PFSK-1 (cell line): ENCODE results near the gene KSR2.

Experiments used
- FOXP2 ChIP-seq: optimal IDR thresholded peaks from 2 replicates; pipeline ENCODE3; 2011; ENCODE audit warnings: borderline replicate concordance, control low read depth, inconsistent platforms; ENCODE audit not compliant: insufficient read depth; ENCODE audit errors: extremely low read length, extremely low read depth
- POLR2AphosphoS5 ChIP-seq: IDR thresholded peaks from 2 replicates; pipeline ENCODE4 v1.6.1; 2012; ENCODE audit warnings: low read depth, mild to moderate bottlenecking, control low read depth, low read length, moderate library complexity
- REST ChIP-seq, 2 experiments: IDR thresholded peaks; 2 replicates each; pipeline versions ENCODE4 v1.6.1 to v1.8.0; 2011 to 2012; ENCODE audit warnings: low read depth in 2 of 2, low read length in 2 of 2, control low read depth in 1 of 2, inconsistent platforms in 1 of 2, mild to moderate bottlenecking in 1 of 2, moderate library complexity in 1 of 2; ENCODE audit not compliant: insufficient read depth in 1 of 2
- SIN3A ChIP-seq: IDR thresholded peaks from 2 replicates; pipeline ENCODE4 v1.6.1; 2012; ENCODE audit warnings: mild to moderate bottlenecking, low read length, moderate library complexity, borderline replicate concordance; ENCODE audit not compliant: insufficient read depth
- TAF1 ChIP-seq: IDR thresholded peaks from 2 replicates; pipeline ENCODE4 v1.6.1; 2012; ENCODE audit warnings: low read length, control low read depth, borderline replicate concordance; ENCODE audit not compliant: insufficient read depth

The KSR2 gene

GRCh38 chr12:117583092-117583491, 385.7 kb downstream of the KSR2 start:
- TF ChIP-seq TAF1: no peak
- TF ChIP-seq FOXP2: no peak
- no peak for TF ChIP-seq REST (IDR thresholded peaks at IDR 0.05; ENCODE audit: insufficient read depth in 1 of 2, low read depth in 2 of 2, low read length in 2 of 2)
- no peak for TF ChIP-seq SIN3A
- no peak for TF ChIP-seq POLR2AphosphoS5

DNA sequence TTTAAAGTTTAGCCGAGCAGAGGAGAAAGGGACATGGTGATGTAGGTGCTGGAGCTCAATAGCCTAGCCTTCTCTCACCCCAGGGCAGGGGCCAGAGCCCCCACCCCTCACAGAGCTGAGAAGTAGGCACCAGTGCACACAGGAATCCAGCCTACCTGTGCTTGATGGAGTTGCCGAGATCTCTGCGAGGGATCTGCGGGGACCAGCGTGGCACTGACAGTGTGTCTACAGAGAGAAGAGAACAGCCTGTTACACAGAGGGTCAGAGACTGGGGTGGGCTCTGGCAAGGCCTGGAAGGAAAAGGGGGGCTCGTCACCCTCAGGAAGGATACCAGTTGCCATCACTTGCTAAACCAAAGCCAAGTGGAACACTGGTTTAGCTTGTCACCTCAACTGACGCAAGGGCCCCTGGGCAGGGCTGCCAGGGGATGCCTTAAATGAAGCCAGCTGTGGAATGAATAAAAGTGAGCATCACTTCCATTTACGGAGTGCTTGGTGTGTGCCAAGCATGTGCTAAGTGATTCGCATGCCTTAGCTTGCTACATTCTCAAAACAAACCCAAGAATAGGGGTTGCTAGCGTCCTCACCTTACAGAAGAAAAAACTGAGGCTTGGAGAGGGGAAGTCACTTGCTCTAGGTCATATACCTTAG, 386.5 kb downstream of the KSR2 start:
- TF ChIP-seq TAF1: no peak
- no peak for TF ChIP-seq REST (IDR thresholded peaks at IDR 0.05; ENCODE audit: insufficient read depth in 1 of 2, low read depth in 2 of 2, low read length in 2 of 2)
- TF ChIP-seq SIN3A: no peak
- TF ChIP-seq FOXP2: no peak
- no peak for TF ChIP-seq POLR2AphosphoS5

DNA sequence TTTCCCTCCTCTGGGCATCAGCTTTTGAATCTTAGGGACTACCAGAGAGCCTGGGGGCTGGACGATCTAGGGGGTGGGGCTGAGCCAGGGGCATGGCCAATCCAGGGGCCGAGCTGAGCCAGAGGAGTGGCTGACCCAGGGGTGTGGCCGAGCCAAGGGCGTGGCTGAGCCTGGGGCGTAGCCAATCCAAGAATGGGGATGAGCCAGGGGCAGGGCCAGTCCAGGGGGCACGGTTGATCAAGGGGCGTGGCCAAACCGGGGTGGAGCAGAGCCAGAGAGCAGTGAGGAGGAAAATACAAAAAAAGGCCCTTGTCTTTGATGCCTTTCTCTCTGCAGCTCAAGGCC, 388.1 kb downstream of the KSR2 start:
- TF ChIP-seq POLR2AphosphoS5: no peak
- no peak for TF ChIP-seq FOXP2
- TF ChIP-seq TAF1: no peak
- no peak for TF ChIP-seq REST (IDR thresholded peaks at IDR 0.05; ENCODE audit: insufficient read depth in 1 of 2, low read depth in 2 of 2, low read length in 2 of 2)
- no peak for TF ChIP-seq SIN3A

- TF ChIP-seq POLR2AphosphoS5 (no peak), FOXP2 (no peak), TAF1 (no peak), SIN3A (no peak), REST (IDR thresholded peaks at IDR 0.05; ENCODE audit: insufficient read depth in 1 of 2, low read depth in 2 of 2, low read length in 2 of 2) (no peak)
Measured at GRCh38 chr12:117580015-117580717, 388.6 kb downstream of the KSR2 start.
